MCF 10A (cell line): ENCODE data around the gene TCF12. TPM values are rescaled to one million over a fixed set of nuclear protein-coding genes. Genes with fewer than 3 reads are reported as not detected.

Source experiments
- BruUV-seq: library from RNA; stranded (reverse); fragments of 400-500 nt; replicated peaks from 2 replicates; lab custom pipeline; 2021; lab: Mats Ljungman, UMichigan
- CTCF ChIA-PET: fragments of 300-600 bp; sonication (Branson Sonifier 250); formaldehyde crosslinking; extraction: SDS; loops from one replicate; lab custom pipeline; 2021; ENCODE audit warnings: antibody characterized with exemption, inconsistent platforms; lab: Yijun Ruan, JAX
- POLR2A ChIA-PET: fragments of 300-600, 350-650 bp; sonication (Branson Sonifier 250); formaldehyde crosslinking; extraction: SDS; loops from one replicate; lab custom pipeline; 2020; ENCODE audit warnings: antibody characterized with exemption, inconsistent platforms; lab: Yijun Ruan, JAX
- DNase-seq: peaks from one replicate; pipeline ENCODE4 v3.0.0-alpha.2; 2018; ENCODE audit not compliant: unreplicated experiment
- H3K27ac Mint-ChIP-seq: one replicate; pipeline ENCODE4 v1.8.0; 2022; ENCODE audit warnings: mild to moderate bottlenecking, low read depth, mixed read lengths; ENCODE audit not compliant: unreplicated experiment
- H3K27me3 Mint-ChIP-seq: one replicate; pipeline ENCODE4 v1.8.0; 2022; ENCODE audit warnings: mixed read lengths; ENCODE audit not compliant: insufficient read depth, unreplicated experiment
- H3K36me3 Mint-ChIP-seq: one replicate; pipeline ENCODE4 v1.8.0; 2022; ENCODE audit warnings: mild to moderate bottlenecking, moderate library complexity, mixed read lengths; ENCODE audit not compliant: insufficient read depth, unreplicated experiment
- H3K4me1 Mint-ChIP-seq: one replicate; pipeline ENCODE4 v1.8.0; 2022; ENCODE audit warnings: mixed read lengths; ENCODE audit not compliant: insufficient read depth, unreplicated experiment
- H3K4me3 Mint-ChIP-seq: one replicate; pipeline ENCODE4 v1.8.0; 2022; ENCODE audit warnings: mild to moderate bottlenecking, moderate library complexity, mixed read lengths; ENCODE audit not compliant: unreplicated experiment
- H3K9me3 Mint-ChIP-seq: one replicate; pipeline ENCODE4 v1.8.0; 2022; ENCODE audit warnings: mixed read lengths; ENCODE audit not compliant: unreplicated experiment
- CTCF ChIP-seq: fragments of 200-600 bp; IDR thresholded peaks from one replicate; pipeline ENCODE4 v1.8.0; 2022; ENCODE audit warnings: antibody characterized with exemption, mild to moderate bottlenecking; ENCODE audit not compliant: unreplicated experiment
- intact Hi-C: fragments of 100-400 bp; cut with micrococcal nuclease; formaldehyde crosslinking; loops from 2 replicates; pipeline ENCODE4 v1.14.1; 2022
- total RNA-seq: library from RNA; stranded (reverse); gene quantifications from 2 replicates; pipeline ENCODE4 v1.2.3, GENCODE V29; 2022

TCF12 gene
- total RNA-seq, 1 experiment from 2014 or later = 140 TPM

GRCh38 chr15:57030011-57030410 lies 111.6 kb downstream of the TCF12 start:
- peaks cover 15% of the 10 kb centered on the region for H3K4me1 Mint-ChIP-seq
- DNase-seq = no peak
- peaks cover 7% of the 10 kb centered on the region for H3K9me3 Mint-ChIP-seq
- H3K27me3 Mint-ChIP-seq = no peaks in the 10 kb centered on the region
- TF ChIP-seq CTCF = no peak
- H3K36me3 Mint-ChIP-seq = peaks cover 4% of the 10 kb centered on the region
- POLR2A ChIA-PET = interaction anchor here (0.6 to 1.8 kb wide), 5 partner anchors 9 to 29 kb away, joined by 3 read pairs; no protein-coding TSS in a partner anchor
- BruUV-seq = no TSS peak
- H3K4me3 Mint-ChIP-seq = no peak overlapping the region
- CTCF ChIA-PET = no interaction called here
- intact Hi-C loops = no loop called here
- no peak overlapping the region for H3K27ac Mint-ChIP-seq

- Mint-ChIP-seq H3K27me3 (no peaks in the 10 kb centered on the region), H3K27ac (no peak overlapping the region), H3K36me3 (peaks cover 7% of the 10 kb centered on the region), H3K4me1 (peaks cover 5% of the 10 kb centered on the region), H3K4me3 (no peak overlapping the region), H3K9me3 (peaks cover 7% of the 10 kb centered on the region)
- POLR2A ChIA-PET = interaction anchor here (0.6 to 1.8 kb wide), 2 partner anchors 10 to 47 kb away, joined by 3 read pairs; no protein-coding TSS in a partner anchor
- TF ChIP-seq CTCF = no peak
- intact Hi-C loops = no loop called here
- CTCF ChIA-PET = interaction anchor here (0.6 to 1.1 kb wide), 2 partner anchors 83 to 108 kb away, joined by 3 to 6 read pairs; no protein-coding TSS in a partner anchor
- BruUV-seq = no TSS peak
- no peak for DNase-seq
These were observed 112.6 kb downstream of the TCF12 start for GRCh38 chr15:57031082-57031481.

DNA sequence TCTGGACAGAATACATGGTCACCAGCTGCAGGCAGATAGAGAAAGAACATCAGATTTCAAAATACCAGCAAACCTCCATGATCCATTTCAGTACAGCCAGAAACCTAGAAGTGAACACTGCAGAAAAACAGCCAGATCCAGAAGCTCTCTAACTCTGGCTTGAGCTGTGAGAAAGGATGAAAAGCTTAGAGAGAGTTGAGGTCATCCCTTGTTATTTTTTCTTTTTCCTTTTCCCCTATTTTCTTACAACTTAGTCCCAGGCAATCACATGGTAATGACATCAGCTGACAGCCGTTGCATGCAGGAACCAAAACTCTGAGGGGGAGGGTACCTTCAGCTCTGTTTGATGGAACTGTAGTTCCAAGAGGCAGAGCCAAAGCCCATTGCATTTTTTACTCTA lies 113.2 kb downstream of the TCF12 start:
- peaks cover 7% of the 10 kb centered on the region for H3K9me3 Mint-ChIP-seq
- ChIA-PET CTCF (interaction anchor here (0.6 to 1.1 kb wide), 2 partner anchors 84 to 107 kb away, joined by 3 to 6 read pairs; no protein-coding TSS in a partner anchor), POLR2A (interaction anchor here (0.6 to 1.8 kb wide), 2 partner anchors 9 to 47 kb away, joined by 3 read pairs; no protein-coding TSS in a partner anchor)
- H3K4me1 Mint-ChIP-seq = peaks cover 5% of the 10 kb centered on the region
- H3K36me3 Mint-ChIP-seq = peaks cover 10% of the 10 kb centered on the region
- intact Hi-C loops = no loop called here
- TF ChIP-seq CTCF = no peak
- no peaks in the 10 kb centered on the region for H3K27me3 Mint-ChIP-seq
- H3K4me3 Mint-ChIP-seq = no peak overlapping the region
- no peak overlapping the region for H3K27ac Mint-ChIP-seq
- no TSS peak for BruUV-seq
- no peak for DNase-seq

DNA sequence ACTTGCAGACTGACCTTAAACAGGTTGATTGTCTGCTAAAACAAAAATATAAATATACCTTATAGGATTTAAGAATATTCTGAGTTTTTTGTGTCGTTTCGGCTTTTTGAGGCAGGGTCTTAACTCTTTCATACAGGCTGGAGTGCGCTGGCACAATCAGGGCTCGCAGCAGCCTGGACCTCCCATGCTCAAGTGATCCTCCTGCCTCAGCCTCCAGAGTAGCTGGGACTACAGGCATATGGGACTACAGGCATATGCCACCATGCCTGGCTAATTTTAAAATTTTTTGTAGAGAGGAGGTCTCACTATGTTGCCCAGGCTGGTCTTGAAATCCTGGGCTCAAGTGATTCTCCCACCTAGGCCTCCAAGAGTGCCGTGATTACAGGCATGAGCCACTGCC lies 113.9 kb downstream of the TCF12 start:
- H3K4me3 Mint-ChIP-seq = no peak overlapping the region

More for the DNA sequence above, 113.9 kb downstream of the TCF12 start:
- CTCF ChIA-PET = no interaction called here
- BruUV-seq = no TSS peak
- no peak for DNase-seq
- POLR2A ChIA-PET = interaction anchor here (1.4 kb wide), 1 partner anchor 12 kb away, joined by 4 read pairs; no protein-coding TSS in a partner anchor
- Mint-ChIP-seq H3K4me1 (peaks cover 5% of the 10 kb centered on the region), H3K27me3 (no peaks in the 10 kb centered on the region), H3K27ac (no peak overlapping the region), H3K9me3 (peaks cover 7% of the 10 kb centered on the region), H3K36me3 (peaks cover 10% of the 10 kb centered on the region)
- no peak for TF ChIP-seq CTCF
- intact Hi-C loops = no loop called here
